ENCODE results near the gene TIAM2.

Gene TIAM2

DNA sequence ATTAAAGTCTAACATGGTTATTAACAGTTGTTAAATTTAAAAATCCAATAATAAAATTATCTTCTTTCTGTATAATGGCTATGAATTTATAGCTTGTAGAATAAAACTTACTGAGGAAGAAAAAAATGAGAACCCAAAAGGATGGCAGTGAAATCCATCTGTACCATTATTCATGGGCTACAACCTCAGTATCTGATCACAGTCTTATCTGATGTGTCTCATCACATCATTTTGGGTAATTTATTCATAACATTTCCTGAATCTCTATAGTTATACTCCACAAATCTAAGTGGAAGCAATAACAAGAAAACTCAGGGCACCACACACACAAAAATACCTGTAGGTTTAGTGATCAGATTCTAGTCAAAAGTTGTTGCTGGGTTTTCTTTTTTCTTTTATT lies 276.0 kb downstream of the TIAM2 start:
- no peak for TF ChIP-seq EZH2 (IDR thresholded peaks at IDR 0.05; ENCODE audit: borderline replicate concordance, low read depth, low read length, severe bottlenecking)
- TF ChIP-seq, protein P1, sequence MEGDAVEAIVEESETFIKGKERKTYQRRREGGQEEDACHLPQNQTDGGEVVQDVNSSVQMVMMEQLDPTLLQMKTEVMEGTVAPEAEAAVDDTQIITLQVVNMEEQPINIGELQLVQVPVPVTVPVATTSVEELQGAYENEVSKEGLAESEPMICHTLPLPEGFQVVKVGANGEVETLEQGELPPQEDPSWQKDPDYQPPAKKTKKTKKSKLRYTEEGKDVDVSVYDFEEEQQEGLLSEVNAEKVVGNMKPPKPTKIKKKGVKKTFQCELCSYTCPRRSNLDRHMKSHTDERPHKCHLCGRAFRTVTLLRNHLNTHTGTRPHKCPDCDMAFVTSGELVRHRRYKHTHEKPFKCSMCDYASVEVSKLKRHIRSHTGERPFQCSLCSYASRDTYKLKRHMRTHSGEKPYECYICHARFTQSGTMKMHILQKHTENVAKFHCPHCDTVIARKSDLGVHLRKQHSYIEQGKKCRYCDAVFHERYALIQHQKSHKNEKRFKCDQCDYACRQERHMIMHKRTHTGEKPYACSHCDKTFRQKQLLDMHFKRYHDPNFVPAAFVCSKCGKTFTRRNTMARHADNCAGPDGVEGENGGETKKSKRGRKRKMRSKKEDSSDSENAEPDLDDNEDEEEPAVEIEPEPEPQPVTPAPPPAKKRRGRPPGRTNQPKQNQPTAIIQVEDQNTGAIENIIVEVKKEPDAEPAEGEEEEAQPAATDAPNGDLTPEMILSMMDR (IDR thresholded peaks at IDR 0.05; ENCODE audit: borderline replicate concordance, extremely low read depth, low read length, poor library complexity, severe bottlenecking) = no peak
- H3K4me3 ChIP-seq (ENCODE audit: low read depth in 1 of 2, low read length in 2 of 2) = no peak overlapping the region
- H3K27ac ChIP-seq (ENCODE audit: low read length) = no peak overlapping the region
- peaks cover 6% of the 10 kb centered on the region; the same call in 1 of the 2 replicates for H3K79me2 ChIP-seq (ENCODE audit: insufficient read depth, low read length)
- H3K36me3 ChIP-seq (ENCODE audit: insufficient read depth, low read length) = peaks cover 51% of the 10 kb centered on the region
- DNase-seq (no peak), ATAC-seq (ENCODE audit: insufficient read depth, low read depth) (no peak)
- no peak overlapping the region for H2AFZ ChIP-seq (ENCODE audit: low read depth, low read length)
- H3K27me3 ChIP-seq (ENCODE audit: insufficient read depth, low read length, poor library complexity) = no peaks in the 10 kb centered on the region
- H3K9me3 ChIP-seq (ENCODE audit: insufficient read depth, low read length, severe bottlenecking) = no peaks in the 10 kb centered on the region
- H3K9ac ChIP-seq (ENCODE audit: low read depth, low read length) = no peak overlapping the region
- H3K4me2 ChIP-seq (ENCODE audit: insufficient read depth, low read length) = no peak overlapping the region
- H4K20me1 ChIP-seq (ENCODE audit: insufficient read depth, low read length) = no peaks in the 10 kb centered on the region
- no peaks in the 10 kb centered on the region for H3K4me1 ChIP-seq (ENCODE audit: insufficient read depth, low read length)

DNA sequence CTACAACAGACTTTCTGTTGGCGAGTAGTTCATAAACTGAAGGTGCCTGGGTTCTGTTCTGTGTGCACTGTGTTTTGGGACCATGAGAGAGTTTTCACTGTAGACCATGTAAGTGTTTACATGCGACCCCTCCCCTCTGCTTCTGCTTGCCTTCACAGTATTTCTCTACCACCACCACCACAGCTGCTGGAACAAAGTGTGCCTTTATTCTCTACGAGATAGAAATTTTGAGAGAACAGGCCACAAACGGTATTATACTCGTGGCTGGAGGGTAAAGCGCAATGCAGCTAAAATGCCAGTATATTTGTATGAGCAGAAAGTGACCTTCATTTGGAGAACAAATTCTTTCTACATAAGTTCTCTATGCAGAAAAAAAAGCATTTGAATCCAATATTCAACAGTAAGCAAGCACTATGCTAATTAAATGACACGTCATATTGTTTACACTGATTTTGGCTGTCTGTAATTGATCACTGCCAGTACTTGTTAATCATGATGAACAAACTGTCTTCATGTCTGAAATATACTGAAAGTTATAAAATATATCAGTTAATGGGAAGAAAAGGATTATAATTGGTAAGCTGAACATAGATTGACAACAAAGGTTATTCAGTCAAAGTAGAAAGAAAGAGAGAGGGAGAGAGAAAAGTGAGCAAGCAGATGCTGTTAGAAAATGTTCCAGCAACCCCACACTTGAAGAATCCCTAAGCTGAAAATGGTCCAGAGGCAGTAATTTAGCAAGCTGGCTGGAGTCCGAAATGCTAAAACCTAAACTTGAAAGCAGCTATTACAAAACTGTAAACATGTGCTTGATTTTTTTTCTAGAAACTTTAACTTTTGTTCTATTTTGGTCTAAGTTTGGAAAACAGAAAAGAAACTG lies 277.5 kb downstream of the TIAM2 start:
- DNase-seq = no peak

DNA sequence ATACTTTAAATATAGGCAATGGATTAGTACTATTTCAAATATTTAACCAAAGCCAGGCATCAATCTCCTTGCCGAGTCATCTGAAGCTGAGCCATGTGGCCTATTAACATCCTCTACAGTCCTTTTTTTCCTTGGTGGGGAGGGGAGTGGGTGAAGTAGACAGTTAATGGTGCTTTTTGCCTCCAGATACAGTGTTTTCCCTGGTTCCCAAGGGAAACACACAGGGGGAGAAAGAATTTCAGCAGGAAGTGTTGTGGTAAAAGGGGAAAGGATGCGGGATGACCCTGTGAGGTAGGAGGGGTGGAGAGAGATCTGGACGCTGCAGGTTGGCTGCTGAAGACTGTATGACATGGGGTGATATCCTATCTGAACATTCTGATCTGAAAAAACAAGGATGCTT lies 278.3 kb downstream of the TIAM2 start:
- H3K27me3 ChIP-seq (ENCODE audit: insufficient read depth, low read length, poor library complexity) = no peaks in the 10 kb centered on the region
- H3K4me3 ChIP-seq (ENCODE audit: low read depth in 1 of 2, low read length in 2 of 2) = no peak overlapping the region
- no peaks in the 10 kb centered on the region for H3K4me1 ChIP-seq (ENCODE audit: insufficient read depth, low read length)
- H2AFZ ChIP-seq (ENCODE audit: low read depth, low read length) = no peak overlapping the region
- 0 out of 2 replicates have a peak, but pooled peaks cover 2% of the 10 kb centered on the region for H3K79me2 ChIP-seq (ENCODE audit: insufficient read depth, low read length)
- no peaks in the 10 kb centered on the region for H3K9me3 ChIP-seq (ENCODE audit: insufficient read depth, low read length, severe bottlenecking)
- H3K27ac ChIP-seq (ENCODE audit: low read length) = no peak overlapping the region
- H3K36me3 ChIP-seq (ENCODE audit: insufficient read depth, low read length) = peaks cover 53% of the 10 kb centered on the region
- TF ChIP-seq, protein P1 (IDR thresholded peaks at IDR 0.05; ENCODE audit: borderline replicate concordance, extremely low read depth, low read length, poor library complexity, severe bottlenecking) = no peak
- TF ChIP-seq EZH2 (IDR thresholded peaks at IDR 0.05; ENCODE audit: borderline replicate concordance, low read depth, low read length, severe bottlenecking) = no peak
- H3K4me2 ChIP-seq (ENCODE audit: insufficient read depth, low read length) = no peak overlapping the region
- no peak for DNase-seq
- H4K20me1 ChIP-seq (ENCODE audit: insufficient read depth, low read length) = 0 out of 2 replicates have a peak, but pooled peaks cover under 1% of the 10 kb centered on the region
- H3K9ac ChIP-seq (ENCODE audit: low read depth, low read length) = no peak overlapping the region
- ATAC-seq (ENCODE audit: insufficient read depth, low read depth) = no peak

More for the DNA sequence above, 277.5 kb downstream of the TIAM2 start:
- Histone ChIP-seq H3K79me2 (ENCODE audit: insufficient read depth, low read length) (peaks cover 3% of the 10 kb centered on the region; the same call in 1 of the 2 replicates), H3K27me3 (ENCODE audit: insufficient read depth, low read length, poor library complexity) (no peaks in the 10 kb centered on the region), H3K4me3 (ENCODE audit: low read depth in 1 of 2, low read length in 2 of 2) (no peak overlapping the region), H4K20me1 (ENCODE audit: insufficient read depth, low read length) (no peaks in the 10 kb centered on the region), H3K4me1 (ENCODE audit: insufficient read depth, low read length) (no peaks in the 10 kb centered on the region), H3K9me3 (ENCODE audit: insufficient read depth, low read length, severe bottlenecking) (no peaks in the 10 kb centered on the region), H3K4me2 (ENCODE audit: insufficient read depth, low read length) (no peak overlapping the region), H2AFZ (ENCODE audit: low read depth, low read length) (no peak overlapping the region), H3K9ac (ENCODE audit: low read depth, low read length) (no peak overlapping the region), H3K27ac (ENCODE audit: low read length) (no peak overlapping the region), H3K36me3 (ENCODE audit: insufficient read depth, low read length) (peaks cover 49% of the 10 kb centered on the region)
- ATAC-seq (ENCODE audit: insufficient read depth, low read depth) = no peak
- TF ChIP-seq, protein P1 (IDR thresholded peaks at IDR 0.05; ENCODE audit: borderline replicate concordance, extremely low read depth, low read length, poor library complexity, severe bottlenecking) = no peak
- TF ChIP-seq EZH2 (IDR thresholded peaks at IDR 0.05; ENCODE audit: borderline replicate concordance, low read depth, low read length, severe bottlenecking) = no peak

Measured in DND-41 (cell line).